ENCODE data around the gene OBSCN.

Gene OBSCN

GRCh38 chr1:228334226-228334935, 126.5 kb downstream of the OBSCN start:
- DNase-seq: no peak

- DNase-seq: no peak
Measured at GRCh38 chr1:228334954-228335353, 127.1 kb downstream of the OBSCN start.

GRCh38 chr1:228335406-228336307, 127.8 kb downstream of the OBSCN start:
- DNase-seq: no peak

GRCh38 chr1:228336308-228337030, 128.6 kb downstream of the OBSCN start:
- no peak for DNase-seq

- DNase-seq: no peak
Measured at GRCh38 chr1:228337031-228337564, 129.3 kb downstream of the OBSCN start.

GRCh38 chr1:228337711-228338520, 130.1 kb downstream of the OBSCN start:
- DNase-seq: no peak

- no peak for DNase-seq
Measured at GRCh38 chr1:228338521-228339051, 130.7 kb downstream of the OBSCN start.

- no peak for DNase-seq
Measured at GRCh38 chr1:228339059-228339704, 131.3 kb downstream of the OBSCN start.

GRCh38 chr1:228339766-228340685, 132.2 kb downstream of the OBSCN start:
- DNase-seq: no peak

GRCh38 chr1:228340686-228341449, 133.0 kb downstream of the OBSCN start:
- no peak for DNase-seq

- no peak for DNase-seq
Measured at GRCh38 chr1:228341450-228341813, 133.6 kb downstream of the OBSCN start.

GRCh38 chr1:228341814-228342626, 134.2 kb downstream of the OBSCN start:
- DNase-seq: no peak

GRCh38 chr1:228342627-228343190, 134.9 kb downstream of the OBSCN start:
- no peak for DNase-seq

- no peak for DNase-seq
Measured at GRCh38 chr1:228343191-228343661, 135.4 kb downstream of the OBSCN start.

GRCh38 chr1:228344631-228345072, 136.8 kb downstream of the OBSCN start:
- DNase-seq: no peak

- peak; percentile 0 for DNase-seq
Measured at GRCh38 chr1:228345201-228345930, 137.5 kb downstream of the OBSCN start.

- no peak for DNase-seq
Measured at GRCh38 chr1:228346731-228347130, 138.9 kb downstream of the OBSCN start.
